GM12875 (cell line): ENCODE measurements around the gene C6.
"Not testable (repeated sequence)": the region's sequence is repeated elsewhere in the genome, so short reads cannot be mapped to it uniquely, and the experiment has no call there.

Experiments used
- H3K4me3 ChIP-seq: one replicate; pipeline ENCODE4 v1.5.1; 2011; ENCODE audit warnings: low read depth, low read length, control low read depth
- CTCF ChIP-seq: IDR thresholded peaks from 2 replicates; pipeline ENCODE4 v1.5.1; 2011; ENCODE audit warnings: low read depth, mild to moderate bottlenecking, control low read depth, inconsistent platforms, low read length, moderate library complexity, borderline replicate concordance; ENCODE audit not compliant: insufficient read depth

C6 gene

DNA sequence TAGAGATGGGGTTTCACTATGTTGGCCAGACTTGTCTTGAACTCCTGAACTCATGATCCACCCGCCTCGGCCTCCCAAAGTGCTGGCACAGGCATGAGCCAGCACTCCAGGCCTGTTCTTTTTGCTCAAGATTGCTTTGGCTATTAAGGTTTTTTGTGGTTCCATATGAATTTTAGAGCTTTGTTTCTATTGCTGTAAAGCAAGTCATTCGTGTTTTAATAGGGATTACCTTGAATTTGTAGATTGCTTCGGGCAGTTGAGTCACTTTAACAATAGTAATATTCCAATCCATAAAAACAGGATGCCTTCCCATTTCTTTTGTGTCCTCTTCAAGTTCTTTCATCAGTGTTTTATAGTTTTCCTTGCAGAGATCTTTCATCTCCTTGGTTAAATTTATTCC lies 22.1 kb downstream of the C6 start:
- TF ChIP-seq CTCF, result no peak
- no peak overlapping the region for H3K4me3 ChIP-seq

DNA sequence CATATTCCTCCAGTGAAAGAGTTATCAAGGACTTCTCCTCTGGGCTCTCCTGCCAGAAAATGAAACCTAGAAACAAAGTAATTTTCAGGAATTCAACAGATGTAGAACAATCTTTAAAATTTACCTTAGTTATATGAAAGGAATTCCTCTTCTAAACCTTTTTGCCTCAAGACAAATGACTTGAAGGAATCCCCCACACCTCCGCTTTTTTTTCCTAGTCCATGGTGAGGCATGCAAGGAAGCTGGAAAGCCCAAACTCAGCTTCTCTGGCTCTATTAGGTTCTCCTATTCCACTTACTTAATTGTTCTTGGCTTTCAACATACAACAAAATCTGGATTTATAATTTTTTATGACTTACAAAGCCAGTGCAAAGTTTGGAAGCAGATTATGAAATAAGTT lies 27.2 kb downstream of the C6 start:
- H3K4me3 ChIP-seq, result no peak overlapping the region
- no peak for TF ChIP-seq CTCF

DNA sequence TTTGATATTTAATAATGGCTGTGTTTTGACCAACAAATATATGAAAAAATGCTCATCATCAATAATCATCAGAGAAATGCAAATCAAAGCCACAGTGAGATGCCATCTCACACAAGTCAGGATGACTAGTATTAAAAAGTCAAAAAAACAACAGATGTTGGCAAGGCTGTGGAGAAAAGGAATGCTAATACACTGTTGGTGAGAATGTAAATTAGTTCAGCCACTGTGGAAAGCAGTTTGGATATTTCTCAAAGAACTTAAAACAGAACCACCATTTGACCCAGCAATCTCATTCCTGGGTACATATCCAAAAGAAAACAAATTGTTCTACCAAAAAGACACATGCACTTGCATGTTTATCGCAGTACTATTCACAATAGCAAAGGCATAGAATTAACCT lies 30.0 kb downstream of the C6 start:
- H3K4me3 ChIP-seq, result not testable (repeated sequence)

DNA sequence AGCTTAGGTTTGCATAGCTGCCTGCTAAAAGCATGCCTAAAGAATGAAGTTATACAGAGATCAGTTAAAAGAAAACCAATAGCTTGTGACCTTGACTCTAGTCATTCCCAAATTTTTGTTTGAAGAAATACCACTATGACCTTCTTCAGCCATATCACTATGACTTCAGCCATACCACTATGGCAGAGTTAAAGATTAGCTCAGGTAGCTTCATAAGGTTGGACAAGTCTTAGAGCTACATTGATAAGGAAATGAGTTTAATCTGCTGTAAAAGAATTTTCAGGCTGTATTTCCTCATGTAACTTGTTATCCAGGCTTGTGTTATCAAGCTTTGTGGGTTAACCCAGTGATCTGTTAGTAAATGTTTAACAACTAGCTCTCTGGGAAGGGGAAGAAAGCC lies 30.7 kb downstream of the C6 start:
- no peak for TF ChIP-seq CTCF
- no peak overlapping the region for H3K4me3 ChIP-seq

- no peak overlapping the region for H3K4me3 ChIP-seq
- TF ChIP-seq CTCF, result no peak
Observed at GRCh38 chr5:41181691-41182564, 31.4 kb downstream of the C6 start.

DNA sequence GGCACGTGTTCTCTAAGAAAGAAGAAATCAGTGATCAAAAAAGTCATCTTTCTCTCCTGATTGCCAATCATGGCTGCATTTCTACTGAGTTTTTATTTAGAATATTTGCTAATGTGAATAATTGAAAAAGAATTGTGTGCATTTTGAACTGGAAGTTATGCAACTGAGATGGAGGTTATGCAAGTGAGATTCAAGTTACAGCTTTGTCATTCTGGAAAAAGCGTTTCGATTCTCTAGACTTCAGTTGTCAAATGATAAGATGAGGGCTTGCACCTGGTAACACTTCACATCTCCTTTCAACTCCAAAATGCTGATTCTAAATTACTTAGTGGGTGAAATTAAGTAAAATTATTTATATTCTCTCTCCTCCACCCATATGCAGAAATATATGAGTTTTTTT lies 36.4 kb downstream of the C6 start:
- no peak for TF ChIP-seq CTCF
- H3K4me3 ChIP-seq, result no peak overlapping the region

- TF ChIP-seq CTCF, result no peak
- H3K4me3 ChIP-seq, result no peak overlapping the region
Observed at GRCh38 chr5:41172012-41172411, 41.3 kb downstream of the C6 start.
